Dendritic cell treated with granulocyte-macrophage colony-stimulating factor and Interleukin-4, amounts not matched to agents 40 ng/mL and 50 ng/mL, for 4 days (primary cell): ENCODE data around the gene ALOXE3.

Source experiments
- H3K27ac Mint-ChIP-seq: one replicate; pipeline ENCODE4 v1.8.0; 2022; ENCODE audit warnings: mild to moderate bottlenecking, mixed read lengths
- H3K27me3 Mint-ChIP-seq: one replicate; pipeline ENCODE4 v1.8.0; 2022; ENCODE audit warnings: mild to moderate bottlenecking, mixed read lengths
- H3K36me3 Mint-ChIP-seq: one replicate; pipeline ENCODE4 v1.8.0; 2022; ENCODE audit warnings: low read depth, mixed read lengths
- H3K4me1 Mint-ChIP-seq: one replicate; pipeline ENCODE4 v1.8.0; 2022; ENCODE audit warnings: low read depth, mixed read lengths
- H3K4me3 Mint-ChIP-seq: one replicate; pipeline ENCODE4 v1.8.0; 2022; ENCODE audit warnings: mild to moderate bottlenecking, moderate library complexity, mixed read lengths
- H3K9me3 Mint-ChIP-seq: one replicate; pipeline ENCODE4 v1.8.0; 2022; ENCODE audit warnings: mixed read lengths
- intact Hi-C: fragments of 100-400 bp; cut with micrococcal nuclease; formaldehyde crosslinking; loops from one replicate; pipeline ENCODE4 v1.15.0; 2022

Gene ALOXE3

DNA sequence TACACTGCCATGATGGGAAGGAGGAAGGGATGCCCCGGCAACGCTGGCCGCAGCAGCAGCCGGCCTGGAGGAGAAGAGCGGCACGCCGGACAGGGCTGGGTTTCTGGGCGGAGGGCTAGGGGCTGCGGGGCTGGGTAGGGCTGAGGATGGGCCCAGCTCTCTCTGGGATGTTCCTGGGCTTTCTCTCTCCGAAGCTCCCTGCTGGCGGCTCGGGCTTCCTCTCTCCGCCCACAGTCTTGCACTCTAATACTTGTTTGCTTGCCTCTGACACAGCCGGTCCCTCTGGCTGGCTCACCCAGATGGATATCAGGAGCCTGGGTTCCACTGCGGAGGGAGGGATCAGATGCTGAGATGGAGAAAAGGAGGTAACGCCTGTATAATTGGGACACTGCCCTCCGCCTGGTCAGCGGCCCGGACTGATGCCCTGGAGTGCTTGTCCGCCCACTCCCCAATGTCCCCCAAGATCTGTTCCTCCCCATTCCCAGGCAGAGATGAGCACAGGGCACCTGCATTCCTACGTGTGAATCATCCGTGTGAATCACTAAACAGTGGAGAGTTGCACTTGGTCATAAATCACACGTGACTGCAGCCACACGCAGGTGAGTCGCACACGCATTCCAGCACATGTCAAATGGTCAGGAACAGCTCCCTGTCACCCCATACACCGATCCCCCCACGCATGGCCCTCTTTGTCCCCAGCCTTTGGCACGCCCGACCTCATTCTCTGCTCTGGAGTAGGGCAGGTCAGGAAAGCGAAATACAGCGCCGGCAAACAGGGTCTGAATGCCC, at the start of gene ALOXE3:
Gene ALOXE3 (minus strand): TSS at position 535 of the 789 bp plus-strand sequence. CDS start 524 bp downstream, at position 11.
- peak within 1 kb of the TSS; percentile 78 for H3K4me3 Mint-ChIP-seq
- H3K27me3 Mint-ChIP-seq: peaks cover 83% of the 10 kb centered on the region
- H3K4me1 Mint-ChIP-seq: peaks cover 43% of the 10 kb centered on the region
- intact Hi-C loops: loop anchor here (1.0 to 5.0 kb wide), 4 partner anchors 21 to 56 kb away; no protein-coding TSS in a partner anchor
- peak within 1 kb of the TSS; percentile 13 for H3K27ac Mint-ChIP-seq
- no peaks in the 10 kb centered on the region for H3K36me3 Mint-ChIP-seq
- no peaks in the 10 kb centered on the region for H3K9me3 Mint-ChIP-seq

DNA sequence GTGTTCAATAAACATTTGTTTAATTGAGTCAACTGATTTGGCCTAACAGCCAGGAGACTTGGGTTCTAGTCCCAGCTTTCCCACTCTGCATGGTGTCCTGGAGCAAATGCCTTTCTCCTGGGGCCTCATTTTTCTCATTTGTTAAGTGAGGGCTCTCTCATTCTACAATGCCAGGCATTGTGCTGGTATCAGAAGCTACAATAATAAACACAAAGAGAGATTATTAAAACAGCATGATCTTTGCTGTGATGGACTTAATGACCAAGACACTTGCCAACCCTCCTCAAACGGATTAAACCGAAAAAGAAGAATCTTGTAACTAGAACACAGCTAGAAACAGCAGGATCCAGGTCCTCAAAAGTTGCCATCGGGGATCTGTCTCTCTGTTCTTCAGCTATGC, 49.2 kb upstream of the ALOXE3 start:
- H3K27ac Mint-ChIP-seq: no peak overlapping the region
- peaks cover 34% of the 10 kb centered on the region for H3K4me1 Mint-ChIP-seq
- H3K27me3 Mint-ChIP-seq: no peaks in the 10 kb centered on the region
- intact Hi-C loops: no loop called here
- H3K4me3 Mint-ChIP-seq: no peak overlapping the region
- H3K9me3 Mint-ChIP-seq: no peaks in the 10 kb centered on the region
- H3K36me3 Mint-ChIP-seq: peaks cover 6% of the 10 kb centered on the region

DNA sequence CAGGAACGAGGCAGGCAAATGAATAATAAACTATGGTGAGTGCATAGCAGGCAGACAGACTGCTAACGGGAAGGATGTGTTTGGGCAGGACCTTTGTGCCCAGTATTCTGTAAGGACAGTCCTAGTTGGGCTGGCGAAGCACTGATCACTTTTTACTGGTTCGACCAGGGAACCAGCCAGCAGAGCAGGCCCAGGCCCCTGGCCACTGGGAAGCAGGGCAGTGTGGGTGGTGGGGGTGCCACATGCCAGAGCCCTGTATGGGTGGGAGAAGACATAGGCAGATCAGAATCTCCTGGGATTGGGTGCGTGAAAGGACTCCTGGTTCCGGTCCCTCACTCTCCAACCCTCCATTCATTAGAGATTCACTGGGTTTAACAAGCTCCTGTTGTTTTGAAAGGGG, 48.4 kb upstream of the ALOXE3 start:
- H3K27me3 Mint-ChIP-seq: no peaks in the 10 kb centered on the region
- H3K36me3 Mint-ChIP-seq: peaks cover 13% of the 10 kb centered on the region
- peaks cover 35% of the 10 kb centered on the region for H3K4me1 Mint-ChIP-seq
- no peaks in the 10 kb centered on the region for H3K9me3 Mint-ChIP-seq
- no peak overlapping the region for H3K4me3 Mint-ChIP-seq
- intact Hi-C loops: no loop called here
- H3K27ac Mint-ChIP-seq: peak overlapping the region; percentile 30

DNA sequence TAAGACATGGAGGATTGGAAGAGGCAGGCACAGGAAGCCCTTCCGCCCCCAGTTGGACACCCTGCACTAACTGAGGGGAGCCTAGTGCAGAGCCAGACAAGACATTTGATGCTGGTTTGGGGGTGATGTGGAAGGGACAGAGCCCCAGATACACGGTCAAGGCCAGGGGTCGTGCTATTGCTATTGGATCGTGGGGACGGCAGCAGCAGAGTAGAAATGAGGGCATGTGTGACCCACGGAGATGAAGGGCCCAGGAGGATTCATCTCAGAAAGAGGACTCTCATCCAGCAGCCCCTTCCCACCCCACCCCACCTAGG, 46.5 kb upstream of the ALOXE3 start:
- no peak overlapping the region for H3K4me3 Mint-ChIP-seq
- no peaks in the 10 kb centered on the region for H3K9me3 Mint-ChIP-seq
- intact Hi-C loops: no loop called here
- H3K4me1 Mint-ChIP-seq: peaks cover 50% of the 10 kb centered on the region
- peaks cover 33% of the 10 kb centered on the region for H3K36me3 Mint-ChIP-seq
- no peak overlapping the region for H3K27ac Mint-ChIP-seq
- H3K27me3 Mint-ChIP-seq: no peaks in the 10 kb centered on the region

DNA sequence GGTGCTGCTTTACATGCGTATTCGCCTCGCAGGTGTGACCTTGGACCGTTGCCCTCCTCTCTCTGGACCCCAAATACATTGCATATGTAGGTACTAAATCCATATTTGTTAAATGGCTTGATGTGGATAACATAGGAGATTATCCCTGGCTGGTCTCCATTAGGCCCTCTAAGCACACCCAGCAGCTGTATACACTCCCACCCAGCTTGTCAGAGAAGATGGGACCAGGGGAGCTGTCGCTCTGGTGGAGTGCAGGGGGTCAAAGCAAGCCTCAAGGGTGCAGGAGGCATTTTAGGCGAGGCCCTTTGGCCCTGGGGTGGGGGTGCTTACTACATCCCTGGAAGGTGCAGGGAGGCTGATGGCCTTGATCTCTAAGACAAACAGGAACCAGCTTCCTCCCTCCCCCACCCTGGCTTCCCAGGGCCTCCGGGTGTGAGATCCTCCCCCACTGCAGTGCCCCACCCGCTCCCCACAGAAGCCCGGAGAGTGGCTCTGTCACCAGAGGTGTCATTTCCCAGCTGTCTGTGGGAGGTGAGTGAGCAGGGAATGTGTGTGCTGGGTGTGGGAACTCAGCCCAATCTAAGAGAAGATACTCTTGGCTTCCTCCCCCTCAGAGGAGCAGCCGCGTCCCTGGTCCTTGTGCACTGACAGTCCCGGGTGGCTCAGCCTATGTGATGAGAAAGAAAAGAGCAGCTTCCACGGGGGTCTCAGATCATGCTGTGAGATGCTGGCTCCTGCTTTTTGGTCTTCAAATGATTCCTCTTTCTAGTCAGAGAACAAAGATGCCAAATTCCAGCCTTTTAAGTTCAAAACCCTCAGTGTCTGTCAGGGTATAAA, 45.9 kb upstream of the ALOXE3 start:
- intact Hi-C loops: no loop called here
- peaks cover 56% of the 10 kb centered on the region for H3K4me1 Mint-ChIP-seq
- peaks cover 39% of the 10 kb centered on the region for H3K36me3 Mint-ChIP-seq
- H3K9me3 Mint-ChIP-seq: no peaks in the 10 kb centered on the region
- peak overlapping the region; percentile 78 for H3K4me3 Mint-ChIP-seq
- no peak overlapping the region for H3K27ac Mint-ChIP-seq
- no peaks in the 10 kb centered on the region for H3K27me3 Mint-ChIP-seq

DNA sequence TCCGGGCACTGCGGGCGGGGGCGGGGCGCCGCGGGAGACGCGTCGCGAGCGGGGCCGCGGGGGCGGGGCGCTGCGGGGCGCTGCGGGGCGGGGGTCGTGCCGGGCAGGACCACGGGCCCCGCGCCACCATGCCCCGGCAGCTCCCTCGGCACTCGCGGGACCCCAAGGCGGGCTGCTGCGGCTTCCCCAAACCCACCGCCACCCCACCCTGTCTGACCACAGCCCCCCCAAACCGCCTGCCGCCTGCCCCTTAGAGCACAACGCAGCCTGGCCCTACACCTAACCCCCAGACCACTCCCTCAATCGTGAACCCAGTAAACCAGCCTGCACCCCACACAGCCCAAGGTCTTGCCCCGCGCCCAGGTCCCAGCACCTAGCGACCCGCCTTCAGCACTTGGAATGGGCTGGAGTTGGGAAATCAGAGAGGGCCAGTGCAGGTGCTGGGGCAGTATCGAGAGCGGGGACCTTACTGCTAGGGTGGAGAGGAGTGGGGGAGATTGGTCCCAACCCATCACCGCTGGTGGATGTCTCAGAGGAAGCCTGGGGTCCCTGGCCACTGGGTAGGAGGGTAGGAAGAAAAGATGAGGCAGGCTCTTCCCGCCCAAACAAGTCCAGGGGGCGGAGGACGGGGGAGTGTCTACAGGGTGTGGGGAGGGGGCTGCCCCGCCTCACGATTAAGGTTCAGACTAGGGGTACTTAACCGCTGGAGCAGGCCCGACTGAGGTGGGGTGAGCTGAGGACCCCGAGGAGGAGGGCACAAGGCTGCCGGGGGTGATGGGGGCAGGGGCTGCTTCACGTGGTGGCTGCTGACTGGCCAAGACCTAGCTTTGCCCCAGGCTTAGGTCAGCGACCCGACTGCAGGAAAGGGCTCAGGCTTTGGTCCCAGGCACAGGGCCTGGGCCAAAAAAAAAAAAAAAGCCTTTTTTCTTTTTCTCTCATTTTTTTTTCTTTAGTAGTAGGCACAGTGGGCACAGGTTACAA, 45.0 kb upstream of the ALOXE3 start:
- Mint-ChIP-seq H3K9me3 (no peaks in the 10 kb centered on the region), H3K4me3 (peak overlapping the region; percentile 82), H3K36me3 (peaks cover 45% of the 10 kb centered on the region), H3K27me3 (no peaks in the 10 kb centered on the region), H3K27ac (no peak overlapping the region), H3K4me1 (peaks cover 63% of the 10 kb centered on the region)
- intact Hi-C loops: no loop called here

DNA sequence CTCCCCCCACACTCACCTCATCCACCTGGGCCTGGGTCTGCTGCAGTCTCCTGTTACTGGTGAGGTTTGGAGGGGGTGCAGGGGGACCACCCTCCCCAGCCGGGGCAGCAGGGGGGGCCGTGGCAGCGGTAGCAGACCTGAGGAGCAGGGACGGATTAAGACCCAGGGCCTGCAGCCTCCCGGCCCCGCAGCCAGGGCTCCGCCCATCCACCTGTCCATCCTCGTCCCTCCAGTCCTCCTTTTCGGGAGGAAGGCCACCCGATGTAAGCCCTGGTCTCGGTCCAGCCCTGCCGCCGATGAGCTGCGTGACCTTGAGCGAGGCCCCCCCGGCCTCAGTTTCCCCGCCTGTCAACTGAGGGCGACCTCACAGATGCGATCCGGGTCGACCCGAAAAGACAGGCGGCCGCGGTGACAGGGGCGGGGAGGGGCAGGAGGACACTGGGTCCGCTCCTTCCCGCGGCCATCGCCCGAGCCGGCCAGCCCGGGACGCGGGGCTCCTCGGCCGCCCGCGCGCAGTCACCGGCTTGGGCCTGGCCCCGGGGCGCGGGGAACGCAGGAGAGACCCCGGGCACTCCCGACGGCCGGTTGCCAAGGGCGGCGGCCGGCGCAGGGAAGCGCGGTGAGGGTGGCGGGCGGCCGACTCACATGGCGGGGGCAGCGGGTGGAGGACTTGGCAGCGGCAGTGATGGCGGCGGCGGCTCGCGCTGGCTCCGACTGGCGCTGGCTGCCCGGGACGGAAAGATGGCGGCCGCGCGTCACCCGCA, 44.1 kb upstream of the ALOXE3 start, which contains the start of gene VAMP2:
Gene VAMP2 (minus strand): TSS at position 716 of the 764 bp plus-strand sequence. CDS start 69 bp downstream, at position 647.
- H3K4me1 Mint-ChIP-seq: peaks cover 66% of the 10 kb centered on the region
- H3K27me3 Mint-ChIP-seq: no peaks in the 10 kb centered on the region
- peak within 1 kb of the TSS; percentile 82 for H3K4me3 Mint-ChIP-seq
- peaks cover 49% of the 10 kb centered on the region for H3K36me3 Mint-ChIP-seq
- no peak within 1 kb of the TSS for H3K27ac Mint-ChIP-seq
- H3K9me3 Mint-ChIP-seq: no peaks in the 10 kb centered on the region
- intact Hi-C loops: no loop called here

DNA sequence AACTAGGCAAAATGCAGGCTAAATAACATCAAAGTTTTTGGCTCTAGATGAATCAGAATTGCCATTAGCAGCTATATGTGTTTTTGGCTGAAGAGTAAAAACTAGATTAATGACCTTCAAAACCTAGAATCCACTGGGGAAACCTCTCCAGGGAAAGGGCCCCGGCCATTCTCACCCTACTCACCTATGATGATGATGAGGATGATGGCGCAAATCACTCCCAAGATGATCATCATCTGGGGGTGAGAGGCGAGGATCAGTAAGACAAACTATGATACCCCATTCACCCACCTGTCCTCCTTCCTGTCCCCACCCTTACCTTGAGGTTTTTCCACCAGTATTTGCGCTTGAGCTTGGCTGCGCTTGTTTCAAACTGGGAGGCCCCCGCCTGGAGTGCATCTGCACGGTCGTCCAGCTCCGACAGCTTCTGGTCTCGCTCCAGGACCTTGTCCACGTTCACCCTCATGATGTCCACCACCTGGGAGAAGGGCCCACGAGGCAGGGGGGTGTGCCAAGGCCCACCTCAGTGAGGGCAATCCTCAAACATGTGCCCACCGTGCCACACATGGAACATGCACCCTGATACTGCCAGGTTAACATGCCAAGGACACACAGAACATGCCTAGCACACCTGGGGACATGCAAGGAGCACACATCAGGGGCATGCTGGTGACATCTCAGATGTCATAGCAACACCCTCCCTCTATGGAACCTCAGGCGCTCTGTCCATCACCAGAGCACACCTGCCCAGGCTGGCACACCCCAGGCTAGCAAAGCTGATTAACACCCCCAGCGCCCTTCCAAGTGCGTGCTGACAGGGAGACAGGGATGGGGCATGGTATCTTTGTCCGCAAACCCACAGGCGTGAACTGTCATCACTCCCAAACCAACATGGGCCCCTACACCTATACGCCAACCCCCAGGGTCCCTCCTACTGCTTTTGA, 43.2 kb upstream of the ALOXE3 start:
- intact Hi-C loops: no loop called here
- Mint-ChIP-seq H3K4me3 (peak overlapping the region; percentile 82), H3K27me3 (no peaks in the 10 kb centered on the region), H3K27ac (no peak overlapping the region), H3K9me3 (no peaks in the 10 kb centered on the region), H3K4me1 (peaks cover 66% of the 10 kb centered on the region), H3K36me3 (peaks cover 44% of the 10 kb centered on the region)

DNA sequence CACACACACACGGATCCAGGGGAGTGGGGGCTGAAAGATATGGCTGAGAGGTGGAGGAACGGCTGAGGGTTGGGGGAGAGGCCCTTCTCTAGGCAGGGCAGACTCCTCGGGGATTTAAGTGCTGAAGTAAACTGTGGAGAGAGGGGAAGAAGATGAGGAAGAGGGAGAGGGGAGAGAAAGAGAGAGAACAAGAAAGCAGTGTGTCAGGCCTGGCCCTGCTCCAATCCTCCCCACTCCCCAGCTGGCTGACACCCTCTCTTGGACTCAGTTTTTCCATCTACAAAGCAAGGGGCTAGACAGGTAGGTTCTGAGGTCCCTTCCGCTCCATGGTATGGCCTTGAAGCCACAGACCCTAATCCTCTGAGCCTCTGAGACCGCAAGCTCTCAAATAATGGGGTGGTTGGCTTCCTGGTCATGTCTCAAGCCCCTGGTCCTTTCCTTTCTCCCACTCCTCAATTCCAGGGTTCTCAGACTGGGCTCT, 42.5 kb upstream of the ALOXE3 start:
- Mint-ChIP-seq H3K4me3 (no peak overlapping the region), H3K27me3 (no peaks in the 10 kb centered on the region), H3K27ac (no peak overlapping the region), H3K9me3 (no peaks in the 10 kb centered on the region), H3K4me1 (peaks cover 66% of the 10 kb centered on the region), H3K36me3 (peaks cover 43% of the 10 kb centered on the region)
- intact Hi-C loops: no loop called here

DNA sequence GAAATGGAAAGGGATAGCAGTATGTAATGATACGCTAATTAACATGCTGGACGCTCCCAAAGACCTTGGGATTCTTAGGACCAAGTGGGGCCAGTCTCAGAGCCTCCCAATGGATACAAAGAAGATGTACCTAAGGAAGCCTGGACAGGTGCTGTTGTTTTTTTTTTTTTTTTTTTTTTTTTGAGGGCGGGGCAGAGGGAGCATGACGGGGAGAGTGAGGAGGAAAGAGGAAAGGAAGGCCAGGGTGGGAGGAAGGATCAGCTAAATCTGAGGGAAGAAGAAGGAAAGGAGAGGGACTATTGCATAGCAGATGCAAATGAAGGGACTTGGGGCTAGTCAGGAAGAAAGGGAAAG, 41.9 kb upstream of the ALOXE3 start:
- Mint-ChIP-seq H3K4me3 (peak overlapping the region; percentile 35), H3K27me3 (no peaks in the 10 kb centered on the region), H3K27ac (no peak overlapping the region), H3K9me3 (no peaks in the 10 kb centered on the region), H3K4me1 (peaks cover 65% of the 10 kb centered on the region), H3K36me3 (peaks cover 43% of the 10 kb centered on the region)
- intact Hi-C loops: no loop called here

DNA sequence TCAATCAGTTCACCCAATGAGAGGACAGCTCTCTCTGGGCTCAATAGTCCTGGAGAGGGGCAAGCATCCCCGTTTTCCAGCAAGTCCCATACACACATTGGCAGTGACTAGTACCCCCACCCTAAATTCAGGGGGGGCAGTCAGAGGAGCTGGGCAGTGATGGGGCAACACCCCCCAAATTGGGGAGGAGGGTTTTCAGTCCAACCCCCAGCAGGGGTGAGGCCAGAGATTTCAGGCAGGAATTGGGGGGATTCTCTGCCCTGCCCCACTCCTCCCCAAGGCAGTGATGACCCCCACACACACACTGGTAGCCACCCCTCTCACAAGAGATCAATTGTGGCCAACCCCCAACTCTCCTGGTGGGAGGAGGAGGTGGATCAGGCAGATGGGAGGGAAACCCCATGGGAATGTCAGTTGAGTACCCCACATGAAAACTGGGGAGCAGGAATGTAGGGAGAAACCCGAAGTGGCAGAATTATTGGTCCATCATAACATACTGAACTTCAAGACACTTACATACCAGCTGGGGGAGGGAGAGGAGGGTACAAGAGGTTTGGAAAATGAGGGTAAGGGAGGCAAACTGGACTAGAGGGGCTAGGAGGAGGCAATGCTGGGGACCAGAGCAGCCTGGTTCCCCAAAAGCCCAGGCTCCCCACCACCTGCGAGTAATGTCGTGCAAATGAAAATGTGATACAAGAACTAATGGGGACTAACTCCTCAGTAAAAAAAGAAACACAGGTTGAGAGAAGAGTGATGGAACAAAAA, 41.3 kb upstream of the ALOXE3 start:
- H3K4me1 Mint-ChIP-seq: peaks cover 59% of the 10 kb centered on the region
- no peak overlapping the region for H3K4me3 Mint-ChIP-seq
- no peak overlapping the region for H3K27ac Mint-ChIP-seq

More for the DNA sequence above, 41.3 kb upstream of the ALOXE3 start:
- Mint-ChIP-seq H3K9me3 (no peaks in the 10 kb centered on the region), H3K36me3 (peaks cover 43% of the 10 kb centered on the region), H3K27me3 (no peaks in the 10 kb centered on the region)
- intact Hi-C loops: loop anchor here (5.0 to 10.0 kb wide), 2 partner anchors 37 to 315 kb away; partner anchors contain the start of gene HES7
